Upper lobe of left lung (tissue), 6 donors: Measurements from ENCODE around the gene LOXL4. TPM values are rescaled to one million over a fixed set of nuclear protein-coding genes. Genes with fewer than 3 reads are reported as not detected.

Experiments
- ATAC-seq, 2 donors: fragments of 200-7000 bp; cut with Tn5 transposase; one replicate each; pipeline ENCODE4 v1.9.1; 2022; ENCODE audit warnings: mild to moderate bottlenecking in 2 of 2, moderate library complexity in 2 of 2; ENCODE audit not compliant: low FRiP score in 2 of 2
- DNase-seq, 2 donors: peaks; one replicate each; pipeline ENCODE4 v3.0.0-alpha.2; 2019 to 2020
- H3K27ac ChIP-seq, 4 donors: fragments of 200-600 bp; sonication (generic); one replicate each; pipeline ENCODE4 v1.5.1; 2016 to 2019
- H3K27me3 ChIP-seq, 4 donors: fragments of 200-600 bp; sonication (generic); one replicate each; pipeline ENCODE4 v1.5.1; 2017 to 2019
- H3K36me3 ChIP-seq, 4 donors: fragments of 200-600 bp; sonication (generic); one replicate each; pipeline ENCODE4 v1.5.1; 2016 to 2019
- H3K4me1 ChIP-seq, 4 donors: fragments of 200-600 bp; sonication (generic); one replicate each; pipeline ENCODE4 v1.5.1; 2018 to 2019
- H3K4me3 ChIP-seq, 4 donors: fragments of 200-600 bp; sonication (generic); one replicate each; pipeline ENCODE4 v1.5.1; 2017 to 2019; ENCODE audit warnings: mild to moderate bottlenecking in 2 of 4, moderate library complexity in 1 of 4
- H3K9me3 ChIP-seq, 4 donors: fragments of 200-600 bp; sonication (generic); one replicate each; pipeline ENCODE4 v1.5.1; 2018 to 2019
- CTCF ChIP-seq, 6 experiments: fragments of 450-650 bp in 4 of 6; fragments of 200-600 bp in 2 of 6; sonication (generic) in 2 of 6; IDR thresholded peaks; one replicate each; pipeline ENCODE4 v1.5.1; 2016 to 2019; ENCODE audit warnings: antibody characterized with exemption in 6 of 6
- EP300 ChIP-seq, 4 donors: sonication (generic); formaldehyde crosslinking; IDR thresholded peaks; one replicate each; pipeline ENCODE4 v1.5.1; 2017; ENCODE audit warnings: antibody characterized with exemption in 4 of 4, control low read depth in 2 of 4
- POLR2A ChIP-seq, 4 donors: fragments of 450-650 bp; IDR thresholded peaks; one replicate each; pipeline ENCODE4 v1.5.1; 2016 to 2017; ENCODE audit warnings: antibody characterized with exemption in 4 of 4, mild to moderate bottlenecking in 2 of 4
- POLR2AphosphoS5 ChIP-seq, 2 donors: sonication (generic); formaldehyde crosslinking; IDR thresholded peaks; one replicate each; pipeline ENCODE4 v1.5.1; 2017; ENCODE audit warnings: antibody characterized with exemption in 2 of 2
- whole genome bisulfite sequencing, 2 donors: methylation state at CpG; one replicate each; pipeline ENCODE4 v1.1.5; 2017 to 2018; 5-methylcytosine and 5-hydroxymethylcytosine counted together
- total RNA-seq, 6 donors: library from RNA; depleted of rRNA in 4 of 6; stranded (reverse); fragments of >200 nt in 4 of 6; gene quantifications; one replicate each; pipeline versions ENCODE4 v1.1.0 to v1.2.1, GENCODE V29; 2016 to 2021
- donor health status: DM: no; HTN: no; CAD: no; lungs with moderate emphysema.
- donor health status: DM: no; HTN: yes; CAD: no; lungs with severe emphysema.

LOXL4 gene
- total RNA-seq, 6 donors from 2014 or later = 3.9 to 6.8 (median 5.2) TPM

- H3K36me3 ChIP-seq = peaks cover 0 to 76% (median 32%) of the 10 kb centered on the region in 4 donors
- H3K4me1 ChIP-seq = peaks cover 0 to 12% (median 4%) of the 10 kb centered on the region in 4 donors
- WGBS, 2 donors = 52 to 69% methylated on average over 6 of the region's 6 CpGs
- H3K27me3 ChIP-seq = no peaks in the 10 kb centered on the region
- ATAC-seq (no peak), DNase-seq (no peak)
- no peak overlapping the region for H3K4me3 ChIP-seq
- no peak overlapping the region for H3K27ac ChIP-seq
- H3K9me3 ChIP-seq = no peaks in the 10 kb centered on the region
- TF ChIP-seq CTCF (IDR thresholded peaks at IDR 0.05) = no peak
- no peak for TF ChIP-seq POLR2A (IDR thresholded peaks at IDR 0.05)
- TF ChIP-seq POLR2AphosphoS5 (IDR thresholded peaks at IDR 0.05) = no peak
- no peak for TF ChIP-seq EP300 (IDR thresholded peaks at IDR 0.05)
Observed at GRCh38 chr10:98246911-98247805, 20.8 kb downstream of the LOXL4 start.

- no peak for ATAC-seq
Observed at GRCh38 chr10:98244586-98244985, 23.4 kb downstream of the LOXL4 start.

GRCh38 chr10:98244141-98244540, 23.9 kb downstream of the LOXL4 start:
- H3K9me3 ChIP-seq = no peaks in the 10 kb centered on the region
- no peak overlapping the region for H3K4me3 ChIP-seq
- ATAC-seq = no peak
- H3K27ac ChIP-seq = no peak overlapping the region
- 93 to 96% methylated on average over 5 of the region's 5 CpGs for WGBS, 2 donors
- H3K36me3 ChIP-seq = peaks cover 0 to 72% (median 26%) of the 10 kb centered on the region in 4 donors
- no peak for DNase-seq
- TF ChIP-seq POLR2AphosphoS5 (IDR thresholded peaks at IDR 0.05) (no peak), CTCF (IDR thresholded peaks at IDR 0.05) (no peak), EP300 (IDR thresholded peaks at IDR 0.05) (no peak), POLR2A (IDR thresholded peaks at IDR 0.05) (no peak)
- H3K27me3 ChIP-seq = no peaks in the 10 kb centered on the region
- peaks cover 0 to 12% (median 4%) of the 10 kb centered on the region in 4 donors for H3K4me1 ChIP-seq

More at GRCh38 chr10:98244586-98244985, 23.4 kb downstream of the LOXL4 start:
- Histone ChIP-seq H3K27me3 (no peaks in the 10 kb centered on the region), H3K9me3 (no peaks in the 10 kb centered on the region), H3K4me3 (no peak overlapping the region), H3K4me1 (peaks cover 0 to 12% (median 4%) of the 10 kb centered on the region in 4 donors), H3K27ac (no peak overlapping the region), H3K36me3 (peaks cover 0 to 72% (median 27%) of the 10 kb centered on the region in 4 donors)
- TF ChIP-seq POLR2A (IDR thresholded peaks at IDR 0.05) = no peak
- TF ChIP-seq POLR2AphosphoS5 (IDR thresholded peaks at IDR 0.05) = no peak
- no peak for TF ChIP-seq CTCF (IDR thresholded peaks at IDR 0.05)
- TF ChIP-seq EP300 (IDR thresholded peaks at IDR 0.05) = no peak
- DNase-seq = no peak
- WGBS, 2 donors = 77 to 95% methylated on average over 2 of the region's 2 CpGs

- WGBS, 2 donors = 85 to 96% methylated on average over 1 of the region's 1 CpG
- H3K36me3 ChIP-seq = peaks cover 0 to 71% (median 14%) of the 10 kb centered on the region in 4 donors
- no peaks in the 10 kb centered on the region for H3K27me3 ChIP-seq
- DNase-seq = no peak
- TF ChIP-seq CTCF (IDR thresholded peaks at IDR 0.05) = peak in 3 of 6 experiments; percentile 16 to 38 (median 29)
- TF ChIP-seq POLR2A (IDR thresholded peaks at IDR 0.05) = no peak
- no peak for TF ChIP-seq POLR2AphosphoS5 (IDR thresholded peaks at IDR 0.05)
- TF ChIP-seq EP300 (IDR thresholded peaks at IDR 0.05) = no peak
- no peak overlapping the region for H3K4me3 ChIP-seq
- H3K4me1 ChIP-seq = peaks cover 0 to 12% (median 4%) of the 10 kb centered on the region in 4 donors
- no peak for ATAC-seq
- H3K27ac ChIP-seq = no peak overlapping the region
- H3K9me3 ChIP-seq = no peaks in the 10 kb centered on the region
Observed at GRCh38 chr10:98242823-98243222, 25.2 kb downstream of the LOXL4 start.
